PC-3 (cell line): ENCODE results near the gene ZMIZ1. TPM values are rescaled to one million over a fixed set of nuclear protein-coding genes. Genes with fewer than 3 reads are reported as not detected.

ENCODE experiments used
- ATAC-seq: fragments of 200-7000 bp; cut with Tn5 transposase; 2 replicates; pipeline ENCODE4 v1.9.1; 2020; ENCODE audit warnings: mild to moderate bottlenecking, moderate library complexity
- BruUV-seq: library from RNA; stranded (reverse); fragments of 400-500 nt; replicated peaks from 2 replicates; lab custom pipeline; 2021; lab: Mats Ljungman, UMichigan
- CTCF ChIA-PET: fragments of 300-600 bp; sonication (Branson Sonifier 250); formaldehyde crosslinking; loops from one replicate; lab custom pipeline; 2022; ENCODE audit warnings: antibody characterized with exemption; lab: Charles Lee
- POLR2A ChIA-PET: fragments of 300-600 bp; sonication (Branson Sonifier 250); formaldehyde crosslinking; loops from one replicate; lab custom pipeline; 2022; ENCODE audit warnings: antibody characterized with exemption; ENCODE audit not compliant: unreplicated experiment; lab: Charles Lee
- DNase-seq: peaks from one replicate; pipeline ENCODE4 v3.0.0-alpha.2; 2015
- H2AFZ ChIP-seq: fragments of 300-600 bp; sonication (generic); 2 replicates; pipeline ENCODE4 v1.6.0; 2016; ENCODE audit warnings: antibody characterized with exemption, low read length
- H3F3A ChIP-seq: fragments of 300-600 bp; sonication (generic); one replicate; pipeline ENCODE4 v1.6.0; 2017; ENCODE audit warnings: antibody characterized with exemption, low read length, control low read depth, mild to moderate bottlenecking; ENCODE audit not compliant: unreplicated experiment
- H3K27ac ChIP-seq: fragments of 300-600 bp; sonication (generic); 2 replicates; pipeline ENCODE4 v1.5.1; 2016; ENCODE audit warnings: mild to moderate bottlenecking, low read length
- H3K27me3 ChIP-seq: fragments of 300-600 bp; sonication (generic); 2 replicates; pipeline ENCODE4 v1.6.1; 2016; ENCODE audit warnings: low read length, mixed read lengths
- H3K36me3 ChIP-seq: fragments of 300-600 bp; sonication (generic); 2 replicates; pipeline ENCODE4 v1.6.1; 2016; ENCODE audit warnings: low read depth, mixed run types, low read length, mixed read lengths
- H3K4me1 ChIP-seq: fragments of 300-600 bp; sonication (generic); 2 replicates; pipeline ENCODE4 v1.5.1; 2016; ENCODE audit warnings: low read length; ENCODE audit not compliant: insufficient read depth
- H3K4me2 ChIP-seq: fragments of 300-600 bp; sonication (generic); 2 replicates; pipeline ENCODE4 v1.6.0; 2016; ENCODE audit warnings: low read length
- H3K4me3 ChIP-seq: fragments of 300-600 bp; sonication (generic); 2 replicates; pipeline ENCODE4 v1.5.1; 2016; ENCODE audit warnings: mild to moderate bottlenecking, low read length, mixed read lengths
- H3K79me2 ChIP-seq: fragments of 300-600 bp; sonication (generic); 2 replicates; pipeline ENCODE4 v1.6.1; 2017; ENCODE audit warnings: low read length, mixed read lengths
- H3K9ac ChIP-seq: fragments of 300-600 bp; sonication (generic); 2 replicates; pipeline ENCODE4 v1.6.0; 2016; ENCODE audit warnings: mild to moderate bottlenecking, low read length
- H3K9me2 ChIP-seq: fragments of 300-600 bp; sonication (generic); replicated peaks from 2 replicates; pipeline ENCODE4 v1.6.1; 2016; ENCODE audit warnings: mixed run types, low read length, mixed read lengths
- H3K9me3 ChIP-seq: fragments of 300-600 bp; sonication (generic); 2 replicates; pipeline ENCODE4 v1.6.1; 2016; ENCODE audit warnings: low read length, mixed read lengths
- H4K20me1 ChIP-seq: fragments of 300-600 bp; sonication (generic); 2 replicates; pipeline ENCODE4 v1.6.1; 2016; ENCODE audit warnings: low read length, mixed read lengths
- CTCF ChIP-seq: fragments of 300-600 bp; sonication (generic); conservative IDR thresholded peaks from 2 replicates; pipeline ENCODE4 v1.5.1; 2017; ENCODE audit warnings: antibody characterized with exemption, low read depth, mild to moderate bottlenecking, low read length
- EZH2 ChIP-seq: fragments of 300-600 bp; sonication (generic); IDR thresholded peaks from one replicate; pipeline ENCODE4 v1.6.1; 2017; ENCODE audit warnings: antibody characterized with exemption, mild to moderate bottlenecking, low read length; ENCODE audit not compliant: unreplicated experiment
- EZH2phosphoT487 ChIP-seq: fragments of 300-600 bp; sonication (generic); IDR thresholded peaks from 2 replicates; pipeline ENCODE4 v1.6.1; 2018; ENCODE audit warnings: mild to moderate bottlenecking, antibody characterized with exemption, low read length, borderline replicate concordance
- intact Hi-C: fragments of 100-400 bp; cut with micrococcal nuclease; formaldehyde crosslinking; loops from 2 replicates; pipeline ENCODE4 v1.9.0; 2023
- total RNA-seq: library from RNA; depleted of rRNA; stranded (reverse); fragments of >200 nt; gene quantifications from 2 replicates; pipeline ENCODE4 v1.2.3, GENCODE V29; 2014

ZMIZ1 gene
- total RNA-seq, 1 experiment from 2014 or later: 55.4 TPM

GRCh38 chr10:79070606-79071395 lies 2.0 kb downstream of the ZMIZ1 start:
- Histone ChIP-seq H3K27ac (peak overlapping the region; percentile 59), H3K4me1 (peaks cover 44% of the 10 kb centered on the region), H3F3A (no peaks in the 10 kb centered on the region), H4K20me1 (peaks cover 47% of the 10 kb centered on the region), H3K9me3 (no peaks in the 10 kb centered on the region), H3K79me2 (peaks cover 65% of the 10 kb centered on the region), H3K4me2 (peak overlapping the region; percentile 80), H2AFZ (peak overlapping the region; percentile 46), H3K9me2 (no peaks in the 10 kb centered on the region), H3K4me3 (peak overlapping the region; percentile 66), H3K36me3 (no peaks in the 10 kb centered on the region), H3K9ac (peak overlapping the region; percentile 51), H3K27me3 (no peaks in the 10 kb centered on the region)
- DNase-seq (peak; percentile 100), ATAC-seq (peak; percentile 52)
- intact Hi-C loops: loop anchor here (1.0 to 2.0 kb wide), 7 partner anchors 34 to 124 kb away; no protein-coding TSS in a partner anchor
- POLR2A ChIA-PET: interaction anchor here (0.5 to 2.2 kb wide), 7 partner anchors 57 to 815 kb away, joined by 3 to 9 read pairs (median 3); no protein-coding TSS in a partner anchor
- TF ChIP-seq EZH2phosphoT487: no peak
- peak; percentile 40; the same call in 1 of the 2 replicates for TF ChIP-seq CTCF
- CTCF ChIA-PET: interaction anchor here (0.6 to 1.9 kb wide), 8 partner anchors 19 to 274 kb away, joined by 3 to 11 read pairs (median 4); no protein-coding TSS in a partner anchor
- BruUV-seq: TSS peak; percentile 32

GRCh38 chr10:79071396-79071923 lies 2.7 kb downstream of the ZMIZ1 start:
- Histone ChIP-seq H4K20me1 (peaks cover 54% of the 10 kb centered on the region), H2AFZ (peak overlapping the region; percentile 46), H3K4me1 (peaks cover 43% of the 10 kb centered on the region), H3K27me3 (no peaks in the 10 kb centered on the region), H3K79me2 (peaks cover 72% of the 10 kb centered on the region), H3K9me2 (no peaks in the 10 kb centered on the region), H3K4me3 (peak overlapping the region; percentile 66), H3K9ac (peak overlapping the region; percentile 51), H3K36me3 (no peaks in the 10 kb centered on the region), H3K27ac (peak overlapping the region; percentile 59), H3F3A (no peaks in the 10 kb centered on the region), H3K4me2 (peak overlapping the region; percentile 80), H3K9me3 (no peaks in the 10 kb centered on the region)
- ATAC-seq (no peak), DNase-seq (no peak)
- ChIA-PET CTCF (interaction anchor here (0.6 to 1.9 kb wide), 7 partner anchors 19 to 273 kb away, joined by 3 to 11 read pairs (median 5); no protein-coding TSS in a partner anchor), POLR2A (interaction anchor here (0.6 to 2.2 kb wide), 5 partner anchors 57 to 535 kb away, joined by 3 to 9 read pairs (median 4); no protein-coding TSS in a partner anchor)
- no peak for TF ChIP-seq CTCF
- no peak for TF ChIP-seq EZH2phosphoT487
- no peak for TF ChIP-seq EZH2
- TSS peak; percentile 25 for BruUV-seq
- intact Hi-C loops: loop anchor here (1.0 to 2.0 kb wide), 7 partner anchors 33 to 124 kb away; no protein-coding TSS in a partner anchor
